ENCODE measurements around the gene F2RL1. TPM values are rescaled to one million over a fixed set of nuclear protein-coding genes. Genes with fewer than 3 reads are reported as not detected.

F2RL1 gene
- total RNA-seq, 1 experiment from 2014 or later = 37.3 TPM

GRCh38 chr5:76816110-76816831, 2.6 kb upstream of the F2RL1 start (continued):
- TF ChIP-seq, protein P1, sequence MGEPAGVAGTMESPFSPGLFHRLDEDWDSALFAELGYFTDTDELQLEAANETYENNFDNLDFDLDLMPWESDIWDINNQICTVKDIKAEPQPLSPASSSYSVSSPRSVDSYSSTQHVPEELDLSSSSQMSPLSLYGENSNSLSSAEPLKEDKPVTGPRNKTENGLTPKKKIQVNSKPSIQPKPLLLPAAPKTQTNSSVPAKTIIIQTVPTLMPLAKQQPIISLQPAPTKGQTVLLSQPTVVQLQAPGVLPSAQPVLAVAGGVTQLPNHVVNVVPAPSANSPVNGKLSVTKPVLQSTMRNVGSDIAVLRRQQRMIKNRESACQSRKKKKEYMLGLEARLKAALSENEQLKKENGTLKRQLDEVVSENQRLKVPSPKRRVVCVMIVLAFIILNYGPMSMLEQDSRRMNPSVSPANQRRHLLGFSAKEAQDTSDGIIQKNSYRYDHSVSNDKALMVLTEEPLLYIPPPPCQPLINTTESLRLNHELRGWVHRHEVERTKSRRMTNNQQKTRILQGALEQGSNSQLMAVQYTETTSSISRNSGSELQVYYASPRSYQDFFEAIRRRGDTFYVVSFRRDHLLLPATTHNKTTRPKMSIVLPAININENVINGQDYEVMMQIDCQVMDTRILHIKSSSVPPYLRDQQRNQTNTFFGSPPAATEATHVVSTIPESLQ (CRISPR knock-in tag; IDR thresholded peaks at IDR 0.05) = no peak

DNA sequence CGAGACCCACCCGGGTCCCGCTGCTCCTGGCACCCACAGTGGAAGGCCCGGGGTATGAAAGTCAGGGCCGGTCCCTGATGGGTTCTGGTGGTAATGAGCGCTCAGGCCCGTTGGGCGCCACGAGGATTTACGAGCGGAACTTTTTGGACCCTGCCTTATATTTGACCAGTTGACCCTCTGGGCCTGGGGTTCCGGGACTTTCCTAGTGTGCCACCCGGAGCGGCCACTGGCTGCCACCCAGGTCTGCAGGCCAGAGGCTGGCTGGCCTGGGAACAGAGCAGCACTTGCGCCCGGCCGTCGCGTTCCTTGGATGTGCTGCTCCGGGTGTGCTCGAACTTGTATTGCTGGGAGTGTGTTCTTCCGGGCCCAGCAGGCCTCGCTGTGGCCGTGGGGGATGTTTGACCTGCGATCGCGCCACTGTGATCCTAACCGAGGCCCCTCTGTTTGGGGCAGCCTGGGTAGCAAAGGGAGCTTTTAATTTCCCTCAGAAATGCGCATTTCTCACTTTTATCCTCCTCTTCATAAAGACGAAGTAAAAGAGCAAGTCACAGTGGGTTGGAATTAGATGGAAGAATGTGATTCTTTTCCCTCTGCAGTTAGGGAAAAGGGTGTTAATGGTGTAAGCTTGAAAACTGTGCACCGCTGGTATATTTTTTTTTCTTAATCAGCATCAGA, 1.2 kb downstream of the F2RL1 start:
- DNase-seq (ENCODE audit: low spot score) = peak; percentile 26
- ATAC-seq = no peak
- H3K9me3 Mint-ChIP-seq = no peaks in the 10 kb centered on the region
- POLR2A ChIA-PET = interaction anchor here (1.0 to 4.0 kb wide), 4 partner anchors 12 to 46 kb away, joined by 3 to 73 read pairs (median 4); no protein-coding TSS in a partner anchor
- TF ChIP-seq ZNF232 (CRISPR knock-in tag; IDR thresholded peaks at IDR 0.05) = no peak
- TF ChIP-seq ZNF423 (CRISPR knock-in tag; IDR thresholded peaks at IDR 0.05) = 0 out of 2 replicates have a peak, but pooled peaks have one; percentile 20
- no peak for TF ChIP-seq HMGXB4 (CRISPR knock-in tag; IDR thresholded peaks at IDR 0.05)
- H3K27me3 Mint-ChIP-seq (ENCODE audit: low read depth) = peaks cover 16% of the 10 kb centered on the region
- peaks cover 24% of the 10 kb centered on the region for H3K4me1 Mint-ChIP-seq
- H3K27ac Mint-ChIP-seq = peak overlapping the region; percentile 71
- CTCF ChIA-PET = interaction anchor here (1.6 to 3.1 kb wide), 5 partner anchors 13 to 417 kb away, joined by 3 to 27 read pairs (median 6); partner anchors contain the start of gene IQGAP2
- peak overlapping the region; percentile 91 for H3K4me3 Mint-ChIP-seq
- peaks cover 13% of the 10 kb centered on the region for H3K36me3 Mint-ChIP-seq

GRCh38 chr5:76820526-76820890, 1.7 kb downstream of the F2RL1 start:
- no peak for ATAC-seq
- H3K4me1 Mint-ChIP-seq = peaks cover 24% of the 10 kb centered on the region
- H3K9me3 Mint-ChIP-seq = no peaks in the 10 kb centered on the region
- CTCF ChIA-PET = interaction anchor here (2.1 to 3.1 kb wide), 3 partner anchors 14 to 417 kb away, joined by 6 to 27 read pairs (median 23); partner anchors contain the start of gene IQGAP2
- peaks cover 16% of the 10 kb centered on the region for H3K27me3 Mint-ChIP-seq (ENCODE audit: low read depth)
- DNase-seq (ENCODE audit: low spot score) = no peak
- H3K4me3 Mint-ChIP-seq = peak overlapping the region; percentile 91
- peaks cover 13% of the 10 kb centered on the region for H3K36me3 Mint-ChIP-seq
- TF ChIP-seq STAT6 (CRISPR knock-in tag; conservative IDR thresholded peaks at IDR 0.05; ENCODE audit: low read depth) (no peak), TEAD4 (CRISPR knock-in tag; IDR thresholded peaks at IDR 0.05) (no peak)
- POLR2A ChIA-PET = interaction anchor here (4.0 kb wide), 1 partner anchor 13 kb away, joined by 73 read pairs; no protein-coding TSS in a partner anchor
- H3K27ac Mint-ChIP-seq = peak overlapping the region; percentile 71

DNA sequence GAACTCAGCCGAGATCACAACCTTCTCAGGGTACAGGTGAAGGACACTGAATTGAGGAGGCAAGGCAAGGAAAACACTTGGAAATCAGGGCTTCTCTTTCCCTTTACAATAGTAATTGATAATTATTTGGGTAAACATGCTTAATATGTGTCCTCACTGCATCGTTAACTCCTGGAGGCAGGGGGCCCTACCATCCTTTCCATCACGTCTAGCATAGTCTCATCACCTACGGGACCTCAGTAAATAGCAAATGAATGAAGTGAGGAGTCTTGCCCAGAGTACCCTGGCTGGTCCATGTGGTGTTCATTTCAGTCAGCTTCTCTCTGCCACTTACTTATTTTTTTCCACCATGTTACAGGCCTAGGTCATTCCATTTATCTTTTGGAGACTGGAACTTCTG, 2.3 kb downstream of the F2RL1 start:
- H3K27ac Mint-ChIP-seq = peak overlapping the region; percentile 56
- no peak for DNase-seq (ENCODE audit: low spot score)
- no peak for TF ChIP-seq E2F4 (CRISPR knock-in tag; IDR thresholded peaks at IDR 0.05; ENCODE audit: borderline replicate concordance, low read depth)
- TF ChIP-seq RORB (CRISPR knock-in tag; IDR thresholded peaks at IDR 0.05) = no peak
- TF ChIP-seq, protein P2, sequence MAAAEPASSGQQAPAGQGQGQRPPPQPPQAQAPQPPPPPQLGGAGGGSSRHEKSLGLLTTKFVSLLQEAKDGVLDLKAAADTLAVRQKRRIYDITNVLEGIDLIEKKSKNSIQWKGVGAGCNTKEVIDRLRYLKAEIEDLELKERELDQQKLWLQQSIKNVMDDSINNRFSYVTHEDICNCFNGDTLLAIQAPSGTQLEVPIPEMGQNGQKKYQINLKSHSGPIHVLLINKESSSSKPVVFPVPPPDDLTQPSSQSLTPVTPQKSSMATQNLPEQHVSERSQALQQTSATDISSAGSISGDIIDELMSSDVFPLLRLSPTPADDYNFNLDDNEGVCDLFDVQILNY (CRISPR knock-in tag; IDR thresholded peaks at IDR 0.05) = no peak
- no peak for TF ChIP-seq IRF1 (CRISPR knock-in tag; IDR thresholded peaks at IDR 0.05)
- no peak for TF ChIP-seq MXD4 (CRISPR knock-in tag; IDR thresholded peaks at IDR 0.05; ENCODE audit: borderline replicate concordance)
- TF ChIP-seq NFYB (CRISPR knock-in tag; conservative IDR thresholded peaks at IDR 0.05; ENCODE audit: low read depth) = no peak
- TF ChIP-seq USF2 (CRISPR knock-in tag; IDR thresholded peaks at IDR 0.05) = no peak

More for the DNA sequence above, 2.3 kb downstream of the F2RL1 start:
- no peak for ATAC-seq
- H3K27me3 Mint-ChIP-seq (ENCODE audit: low read depth) = peaks cover 16% of the 10 kb centered on the region
- peaks cover 13% of the 10 kb centered on the region for H3K36me3 Mint-ChIP-seq
- H3K9me3 Mint-ChIP-seq = no peaks in the 10 kb centered on the region
- H3K4me1 Mint-ChIP-seq = peaks cover 24% of the 10 kb centered on the region
- ChIA-PET CTCF (interaction anchor here (0.5 to 3.1 kb wide), 2 partner anchors 22 to 46 kb away, joined by 5 to 23 read pairs; no protein-coding TSS in a partner anchor), POLR2A (interaction anchor here (4.0 kb wide), 1 partner anchor 13 kb away, joined by 73 read pairs; no protein-coding TSS in a partner anchor)
- H3K4me3 Mint-ChIP-seq = peak overlapping the region; percentile 91
